ENCODE data around the gene PTPRN2.

Gene PTPRN2

DNA sequence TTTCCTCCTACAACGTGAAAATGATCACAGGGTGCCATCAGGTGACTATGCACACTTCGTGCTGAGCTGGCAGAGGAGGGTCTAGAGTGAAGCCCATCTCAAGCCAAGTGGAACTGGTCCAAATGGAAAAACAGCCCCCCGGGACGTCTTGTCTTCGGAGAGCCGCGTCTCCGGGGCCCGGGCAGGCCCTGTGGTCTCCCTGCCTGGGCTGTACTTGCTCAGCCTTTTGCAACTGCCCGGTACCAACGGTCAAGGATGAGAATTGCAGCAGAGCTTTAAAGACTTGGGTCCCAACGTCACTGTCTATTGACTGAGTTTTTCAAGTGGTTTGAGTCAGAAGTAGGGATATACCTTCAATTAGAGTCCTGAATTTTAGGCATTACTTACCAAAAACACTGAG is 315.5 kb downstream of the PTPRN2 start:
- DNase-seq, result no peak

DNA sequence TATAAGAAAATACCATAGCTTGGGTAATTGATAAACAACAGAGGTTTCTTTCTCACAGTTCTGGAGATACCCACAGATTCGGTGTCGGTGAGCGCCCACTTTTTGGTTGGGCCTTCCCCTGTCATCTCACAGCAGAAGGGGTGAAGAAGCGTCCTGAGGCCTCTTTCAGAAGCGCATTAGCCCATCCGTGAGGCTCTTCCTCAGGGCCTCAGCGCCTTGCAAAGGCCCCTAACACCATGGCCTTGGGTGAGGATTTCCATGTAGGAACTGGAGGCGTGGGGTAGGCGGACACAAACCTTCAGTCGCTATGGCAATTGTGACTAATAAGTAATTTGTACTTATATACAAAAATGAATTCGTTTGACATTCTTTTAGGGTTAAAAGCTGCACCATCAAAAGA is 316.0 kb downstream of the PTPRN2 start:
- DNase-seq, result no peak

DNA sequence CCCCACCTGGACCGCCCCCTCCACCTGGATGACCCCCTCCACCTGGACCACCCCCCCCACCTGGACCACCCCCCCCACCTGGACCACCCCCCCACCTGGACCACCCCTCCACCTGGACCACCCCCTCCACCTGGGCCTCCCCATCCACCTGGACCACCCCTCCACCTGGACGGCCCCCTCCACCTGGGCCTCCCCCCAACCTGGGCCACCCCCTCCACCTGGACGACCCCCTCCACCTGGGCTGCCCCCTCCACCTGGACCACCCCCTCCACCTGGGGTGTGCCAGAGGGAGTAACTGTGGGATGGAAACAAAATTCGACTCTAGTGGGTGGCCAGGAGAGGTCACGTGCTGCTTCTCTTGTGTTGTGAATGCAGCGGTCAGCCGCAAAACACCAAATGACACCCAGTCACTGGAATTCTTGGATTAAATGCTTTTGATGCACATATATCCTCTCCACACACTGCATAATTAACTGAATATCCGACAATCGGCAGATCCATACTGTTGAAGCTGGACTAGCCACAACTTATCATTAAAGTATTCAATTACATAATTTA is 316.7 kb downstream of the PTPRN2 start:
- no peak for DNase-seq

DNA sequence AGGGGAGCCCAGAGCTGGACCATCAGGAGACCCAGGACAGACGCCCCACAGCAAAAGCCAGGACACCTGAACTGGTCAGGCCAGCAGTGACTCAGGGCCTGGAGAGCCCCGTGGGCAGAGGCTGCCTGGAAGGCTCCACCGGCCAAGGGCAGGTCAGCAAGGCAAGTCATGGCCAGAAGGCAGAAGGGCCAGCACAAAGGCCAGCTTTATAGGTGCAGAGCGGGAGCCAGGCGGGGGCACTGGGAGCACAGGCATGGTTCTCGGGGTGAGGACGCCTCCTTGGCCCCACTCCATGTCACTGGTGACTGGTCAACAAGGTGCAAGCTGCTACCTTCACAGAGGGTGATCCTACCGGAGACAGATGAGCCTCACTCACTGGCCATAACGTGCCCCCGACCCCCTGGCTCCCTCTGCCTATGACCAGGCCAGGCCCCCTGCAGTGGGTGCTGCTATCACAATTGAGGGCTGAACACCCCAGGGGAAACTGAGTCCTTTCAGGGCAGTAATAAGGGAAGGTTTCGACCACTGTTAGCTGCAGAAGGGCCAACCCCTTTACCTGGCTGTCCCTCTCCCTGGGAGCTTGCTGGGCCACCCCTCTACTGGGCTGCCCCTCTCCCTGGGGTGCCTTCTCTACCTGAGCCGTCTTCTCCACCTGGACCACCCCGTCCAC is 317.4 kb downstream of the PTPRN2 start:
- DNase-seq, result no peak

DNA sequence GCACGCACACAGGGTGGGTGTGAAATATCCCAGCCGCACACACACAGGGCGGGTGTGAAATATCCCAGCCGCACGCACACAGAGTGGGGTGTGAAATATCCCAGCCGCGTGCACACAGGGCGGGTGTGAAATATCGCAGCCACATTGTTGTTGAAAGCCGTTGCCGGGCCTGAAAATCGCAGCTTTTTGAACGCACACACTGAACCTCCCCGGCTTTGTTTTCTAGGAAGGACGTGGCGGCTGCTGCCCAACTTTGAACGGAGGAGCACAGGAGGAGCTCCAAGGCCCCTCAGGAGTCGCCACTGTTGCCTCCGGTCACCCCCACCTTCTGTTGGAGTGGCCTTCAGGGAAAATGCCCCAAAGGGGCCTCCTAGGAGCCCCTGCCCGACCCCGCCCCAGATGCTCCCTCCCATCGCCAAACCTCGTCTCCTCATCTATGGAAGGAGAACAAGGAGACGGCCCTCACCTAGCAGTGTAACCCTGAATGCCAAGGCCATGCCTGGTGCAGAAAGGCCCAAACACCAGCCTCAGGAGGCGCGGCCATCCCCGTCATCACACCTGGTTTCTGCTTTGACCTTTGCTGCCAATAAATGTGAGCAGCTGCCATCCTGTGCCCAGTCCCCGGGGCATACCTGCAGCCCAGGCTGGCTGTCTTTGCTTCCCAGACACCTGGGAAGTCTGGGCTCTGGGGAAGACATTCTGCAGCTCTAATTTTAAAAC is 318.6 kb downstream of the PTPRN2 start:
- no peak for DNase-seq

DNA sequence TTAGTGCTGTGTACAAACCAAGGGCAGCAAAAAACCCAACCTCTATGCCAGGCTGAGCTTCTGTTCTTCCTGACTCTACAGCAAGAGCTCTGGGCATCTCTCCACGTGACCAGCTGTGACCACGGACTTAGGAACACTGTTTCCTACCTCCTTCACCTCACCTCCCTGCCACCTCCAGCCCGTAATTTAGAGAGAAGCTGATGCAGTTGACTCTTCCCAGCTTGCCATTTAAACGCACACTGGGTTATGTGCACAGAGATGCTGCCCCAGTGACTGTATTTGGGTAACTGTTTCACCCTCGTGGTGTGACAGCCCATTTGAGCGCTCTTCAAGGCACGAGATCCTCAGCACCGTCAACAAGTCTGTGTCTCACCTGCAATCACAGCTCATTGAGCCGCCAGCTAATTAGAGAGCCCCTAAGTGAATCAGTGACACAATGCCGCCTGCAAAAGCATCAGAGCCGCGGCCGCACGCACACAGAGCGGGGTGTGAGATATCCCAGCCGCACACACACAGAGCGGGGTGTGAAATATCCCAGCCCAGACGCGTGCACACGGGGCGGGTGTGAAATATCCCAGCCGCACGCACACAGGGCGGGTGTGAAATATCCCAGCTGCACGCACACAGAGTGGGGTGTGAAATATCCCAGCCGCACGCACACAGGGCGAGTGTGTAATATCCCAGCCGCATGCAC is 319.7 kb downstream of the PTPRN2 start:
- DNase-seq, result no peak

DNA sequence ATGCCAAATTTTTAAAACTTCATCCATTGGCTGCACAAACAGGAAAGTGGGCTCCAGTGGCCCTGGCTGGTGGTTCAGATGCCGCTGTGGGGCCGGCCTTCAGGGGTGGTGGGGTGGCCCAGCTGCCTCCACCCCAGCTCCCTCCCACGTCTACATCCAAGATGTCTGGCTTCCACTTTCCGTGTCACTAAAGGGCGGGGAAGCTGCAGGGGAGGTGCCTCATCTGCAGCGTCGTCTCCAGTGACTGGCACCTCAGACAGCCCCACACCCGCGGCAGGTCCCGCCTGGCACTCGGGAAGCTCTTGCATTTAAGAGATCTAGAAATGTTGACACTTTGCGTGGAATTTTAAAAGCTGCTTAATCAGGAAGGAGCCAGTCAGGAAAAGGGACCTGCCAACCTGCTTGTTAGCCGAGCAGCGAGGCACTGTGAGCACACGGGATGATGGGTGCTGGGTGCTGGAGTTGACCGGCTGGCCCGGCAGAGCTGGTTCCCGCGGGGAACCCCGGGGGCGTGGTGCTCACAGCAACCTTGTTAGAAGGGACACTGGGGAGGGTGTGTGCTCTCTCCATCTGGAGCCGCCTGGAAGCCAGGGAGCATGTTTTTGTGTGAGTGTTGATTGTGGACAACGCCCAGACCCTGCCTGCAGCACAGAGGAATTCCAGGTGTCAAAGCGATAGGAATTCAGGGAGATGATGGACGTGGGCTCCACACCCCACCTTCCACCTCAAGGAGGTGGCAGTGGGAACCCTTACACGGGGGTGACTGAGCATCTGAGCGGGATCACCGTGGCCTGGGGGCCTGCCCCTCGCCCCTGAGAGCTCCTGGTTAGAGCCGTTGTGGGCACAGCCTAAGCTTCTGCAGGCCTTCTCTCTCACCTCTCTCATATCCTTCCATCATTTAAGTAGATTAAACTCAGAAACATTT is 320.5 kb downstream of the PTPRN2 start:
- DNase-seq, result no peak

DNA sequence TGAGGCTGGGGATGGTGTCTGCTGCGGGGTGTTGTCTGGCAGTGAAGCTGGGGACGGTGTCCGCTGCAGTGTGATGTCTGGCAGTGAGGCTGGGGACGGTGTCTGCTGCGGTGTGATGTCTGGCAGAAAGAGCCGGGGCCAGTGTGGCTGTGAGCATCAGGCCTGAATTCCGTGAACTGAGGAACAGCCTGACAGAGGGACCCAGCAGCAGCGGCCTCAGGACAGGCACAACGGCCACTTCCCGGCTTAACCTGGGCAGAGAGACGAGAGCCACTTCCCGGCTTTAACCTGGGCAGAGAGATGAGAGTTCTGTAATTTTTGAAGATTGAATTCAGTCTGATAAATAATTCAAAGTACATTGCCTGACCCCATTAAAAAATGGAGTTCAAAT is 321.2 kb downstream of the PTPRN2 start:
- no peak for DNase-seq

DNA sequence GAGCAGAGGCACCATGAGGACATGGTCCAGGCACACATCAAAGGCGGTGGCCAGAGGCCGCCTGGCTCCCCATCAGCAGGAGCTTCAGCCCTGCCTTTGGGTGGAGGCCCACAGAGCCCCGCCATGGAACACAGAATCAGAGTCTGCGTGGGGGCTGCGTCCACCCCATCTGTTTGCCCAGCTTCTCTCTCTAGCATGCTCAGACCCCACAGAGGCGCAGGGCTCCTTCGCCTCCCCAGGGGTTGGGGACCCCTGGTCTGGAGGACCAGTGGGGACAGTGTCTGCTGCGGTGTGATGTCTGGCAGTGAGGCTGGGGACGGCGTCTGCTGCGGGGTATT is 321.9 kb downstream of the PTPRN2 start:
- DNase-seq, result no peak

DNA sequence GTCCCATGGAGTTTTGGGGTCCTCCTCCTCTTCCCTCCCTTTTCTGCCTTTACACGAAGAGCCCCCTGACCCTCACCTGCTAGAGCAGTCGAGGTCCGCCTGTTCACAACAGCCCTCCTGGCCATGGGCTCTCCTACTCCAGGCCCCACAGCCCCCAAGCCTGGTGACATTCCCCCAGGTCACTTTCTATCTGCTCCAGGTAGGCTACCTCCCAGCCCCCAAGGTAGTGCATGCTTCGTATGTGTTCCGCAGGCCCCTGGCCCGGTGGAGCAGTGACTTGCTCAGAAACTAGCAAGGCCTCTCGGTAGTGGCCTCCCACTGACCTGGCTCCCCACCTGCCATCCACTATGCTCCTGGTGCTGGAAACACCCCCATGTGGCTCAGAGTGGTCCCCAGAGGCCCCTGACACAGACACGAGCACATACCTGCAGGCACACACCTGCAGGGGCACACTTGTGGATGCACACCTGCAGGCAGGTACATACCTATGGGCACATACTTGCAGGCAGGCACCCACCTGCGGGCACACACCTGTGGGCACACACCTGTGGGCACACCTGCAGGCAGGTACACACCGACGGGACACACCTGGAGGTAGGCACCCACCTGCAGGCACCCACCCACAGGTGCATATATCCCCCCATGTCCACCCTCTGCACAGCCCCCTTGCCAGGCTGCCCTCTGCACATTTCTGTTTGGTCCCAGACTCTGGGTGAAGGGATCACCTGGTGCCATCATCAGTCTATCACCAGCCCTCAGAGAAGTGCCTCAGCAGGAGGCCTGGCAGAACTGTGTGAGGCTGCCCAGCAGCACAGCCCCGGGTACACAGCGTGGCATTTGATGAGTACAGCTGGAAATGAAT is 322.5 kb downstream of the PTPRN2 start:
- DNase-seq, result no peak

DNA sequence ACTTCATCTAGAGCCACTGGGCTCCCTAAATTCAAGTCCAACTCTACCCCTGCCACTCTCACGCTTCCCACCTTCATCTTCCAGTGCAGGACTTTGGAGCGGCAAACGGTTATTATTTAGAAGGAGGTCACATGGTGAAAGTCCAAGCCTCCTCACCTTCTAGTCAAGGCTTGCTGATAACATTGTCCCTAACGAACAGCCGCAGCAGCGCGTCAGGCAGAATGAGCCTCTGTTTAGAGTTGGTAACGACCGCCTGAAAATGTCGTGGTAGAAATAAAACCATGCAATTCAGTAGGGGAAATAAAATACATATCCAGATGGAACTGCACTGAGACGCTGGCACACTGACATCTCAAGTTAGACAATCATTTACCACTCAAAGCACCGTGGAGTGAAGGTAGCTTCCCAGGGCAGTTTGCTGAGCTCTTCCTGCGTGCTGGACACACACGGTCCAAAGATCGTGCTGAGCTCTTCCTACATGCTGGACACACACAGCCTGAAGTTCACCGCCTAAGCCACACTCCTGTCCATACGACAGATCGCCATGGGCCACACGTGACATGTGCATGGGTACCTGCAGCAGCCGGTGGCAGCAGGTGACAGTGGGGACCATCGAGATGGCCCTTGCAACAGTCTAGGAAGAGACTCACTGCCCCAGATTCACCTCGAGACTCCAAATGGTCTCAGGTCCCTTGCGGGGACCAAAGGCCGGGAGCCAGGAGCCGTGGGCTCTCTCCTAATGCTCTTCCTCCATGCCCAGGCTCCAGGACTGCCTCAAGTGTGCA is 323.5 kb downstream of the PTPRN2 start:
- no peak for DNase-seq

DNA sequence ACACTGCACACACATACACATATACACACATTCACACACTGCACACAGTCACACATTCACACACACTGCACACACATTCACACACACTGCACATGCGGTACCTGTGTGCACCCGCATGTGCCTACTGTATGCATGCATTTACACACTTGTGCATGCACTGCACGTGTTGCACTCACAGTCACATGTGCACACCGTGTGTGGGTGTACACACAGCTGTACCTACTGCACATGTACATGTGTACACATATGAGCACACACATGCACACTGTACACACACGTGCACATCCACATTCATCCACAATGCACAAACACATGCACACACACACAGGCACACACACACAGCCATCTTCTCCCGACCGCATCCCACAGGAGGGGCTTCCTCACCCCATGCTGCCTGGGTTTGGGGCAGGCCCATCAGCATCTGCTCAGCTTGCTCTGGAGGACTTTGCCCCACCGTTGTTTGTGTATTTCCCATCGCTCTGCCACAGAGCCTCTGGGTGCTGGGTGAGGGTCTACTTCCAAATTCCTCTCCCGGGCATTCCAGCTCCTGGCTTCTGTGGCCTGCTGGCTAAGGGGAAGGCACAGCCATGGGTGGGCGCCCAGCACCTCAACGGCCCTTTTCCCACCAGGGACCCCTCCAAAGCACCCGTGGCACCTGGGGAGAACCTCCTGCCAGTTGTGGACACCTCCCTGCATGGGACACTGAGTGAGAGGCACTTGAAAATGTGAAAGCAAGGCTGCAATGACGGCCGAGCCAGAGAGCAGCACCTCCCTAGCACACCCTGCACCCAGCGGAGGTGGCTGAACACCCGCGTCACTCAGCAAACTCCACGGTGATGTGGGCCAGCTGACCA is 324.3 kb downstream of the PTPRN2 start:
- DNase-seq, result no peak

DNA sequence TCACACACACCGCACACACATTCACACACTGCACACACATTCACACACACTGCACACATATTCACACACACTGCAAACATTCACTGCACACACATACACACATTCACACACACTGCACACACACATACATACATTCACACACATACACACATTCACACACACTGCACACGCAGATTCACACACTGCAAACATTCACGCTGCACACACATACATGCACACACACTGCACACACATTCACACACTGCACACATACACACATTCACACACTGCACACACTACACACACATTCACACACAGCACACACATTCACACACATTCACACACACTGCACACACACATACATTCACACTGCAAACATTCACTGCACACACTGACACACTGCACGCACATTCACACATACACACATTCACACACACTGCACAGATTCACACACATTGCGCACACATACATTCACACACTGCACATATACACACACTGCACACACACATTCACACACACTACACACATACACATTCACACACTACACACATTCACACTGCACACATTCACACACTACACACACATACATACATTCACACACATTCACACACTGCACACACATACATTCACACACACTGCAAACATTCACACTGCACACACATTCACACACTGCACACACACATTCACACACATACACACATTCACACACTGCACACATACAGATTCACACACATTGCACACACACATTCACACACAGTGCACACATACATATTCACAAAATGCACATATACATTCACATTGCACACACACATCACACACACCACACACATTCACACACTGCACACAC is 325.1 kb downstream of the PTPRN2 start:
- no peak for DNase-seq

DNA sequence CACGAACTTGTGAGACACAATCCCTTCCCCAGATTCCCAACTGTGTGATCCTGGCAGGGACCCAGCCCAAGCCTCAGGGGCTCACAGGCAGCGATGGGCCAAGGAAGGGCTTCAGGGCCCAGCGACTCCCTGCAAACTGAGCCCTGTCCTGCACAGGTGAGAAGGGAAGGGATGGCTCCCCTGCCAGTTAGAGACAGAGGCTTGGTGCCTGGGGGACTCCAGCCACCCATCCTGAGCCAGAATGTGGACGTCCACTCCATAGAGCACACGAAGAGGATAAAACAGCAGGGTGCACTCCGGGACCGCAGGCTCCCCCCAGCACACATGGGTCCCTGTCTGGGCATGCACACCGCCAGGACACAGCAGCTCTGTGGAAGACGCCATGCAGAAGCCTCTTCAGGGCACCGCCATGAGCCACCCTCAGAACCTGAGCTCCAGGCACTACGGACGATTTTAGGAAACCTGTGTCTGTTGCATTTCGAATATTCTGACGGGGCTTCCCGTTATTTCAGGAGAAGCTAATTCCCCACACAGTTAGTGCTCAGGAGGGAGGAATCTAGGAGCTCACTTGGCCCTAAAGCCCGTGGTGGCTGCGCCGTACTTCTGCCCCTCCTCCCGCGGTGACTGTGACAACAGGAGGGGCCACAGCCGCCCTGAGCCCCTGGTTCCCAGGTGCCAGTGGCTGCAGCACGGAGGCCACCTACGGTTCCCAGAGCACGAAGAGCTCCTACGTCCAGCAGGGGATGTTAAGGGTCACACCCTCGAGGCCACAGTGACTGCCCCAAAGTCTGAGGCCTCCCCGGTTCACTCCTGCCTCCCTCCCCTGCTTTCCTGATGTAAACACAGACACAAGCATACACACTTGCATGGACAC is 326.0 kb downstream of the PTPRN2 start:
- no peak for DNase-seq

DNA sequence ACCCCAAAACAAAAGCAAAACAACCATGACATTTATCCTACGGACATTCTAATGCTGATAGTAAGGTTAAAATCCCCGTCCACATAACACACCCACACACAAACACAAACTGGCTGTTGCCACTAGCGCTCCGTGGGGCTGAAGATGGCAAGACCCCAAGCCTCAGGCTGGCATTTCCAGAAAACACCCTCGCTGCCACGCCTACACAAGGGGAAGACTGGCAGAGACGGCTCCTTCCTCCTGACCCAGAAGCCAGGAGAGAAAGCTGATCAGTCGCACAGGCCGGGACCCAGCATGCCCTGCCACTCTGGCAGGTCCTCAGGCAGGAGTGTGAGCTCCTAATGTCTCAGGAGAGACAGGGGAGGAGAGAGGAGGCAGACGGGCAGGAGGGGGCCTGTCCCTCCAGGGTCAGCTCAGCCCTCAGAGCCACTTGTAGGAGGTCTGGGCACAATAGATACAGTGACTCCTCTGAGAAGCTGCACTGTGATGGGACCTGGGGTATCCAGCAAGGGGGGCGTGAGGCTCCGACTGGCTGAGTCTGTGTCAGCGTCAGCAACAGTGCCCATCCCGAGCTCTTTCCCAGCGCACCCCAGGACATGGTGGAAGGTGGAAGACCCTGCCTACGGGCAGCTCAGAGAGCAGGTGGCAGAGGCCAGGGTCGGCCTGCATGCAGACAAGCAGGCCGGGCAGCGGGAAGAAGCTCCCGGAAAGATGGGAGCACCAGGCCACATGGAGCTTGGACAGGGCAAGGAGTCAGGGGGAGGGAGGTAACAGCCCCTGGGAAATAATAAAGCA is 326.9 kb downstream of the PTPRN2 start:
- no peak for DNase-seq

DNA sequence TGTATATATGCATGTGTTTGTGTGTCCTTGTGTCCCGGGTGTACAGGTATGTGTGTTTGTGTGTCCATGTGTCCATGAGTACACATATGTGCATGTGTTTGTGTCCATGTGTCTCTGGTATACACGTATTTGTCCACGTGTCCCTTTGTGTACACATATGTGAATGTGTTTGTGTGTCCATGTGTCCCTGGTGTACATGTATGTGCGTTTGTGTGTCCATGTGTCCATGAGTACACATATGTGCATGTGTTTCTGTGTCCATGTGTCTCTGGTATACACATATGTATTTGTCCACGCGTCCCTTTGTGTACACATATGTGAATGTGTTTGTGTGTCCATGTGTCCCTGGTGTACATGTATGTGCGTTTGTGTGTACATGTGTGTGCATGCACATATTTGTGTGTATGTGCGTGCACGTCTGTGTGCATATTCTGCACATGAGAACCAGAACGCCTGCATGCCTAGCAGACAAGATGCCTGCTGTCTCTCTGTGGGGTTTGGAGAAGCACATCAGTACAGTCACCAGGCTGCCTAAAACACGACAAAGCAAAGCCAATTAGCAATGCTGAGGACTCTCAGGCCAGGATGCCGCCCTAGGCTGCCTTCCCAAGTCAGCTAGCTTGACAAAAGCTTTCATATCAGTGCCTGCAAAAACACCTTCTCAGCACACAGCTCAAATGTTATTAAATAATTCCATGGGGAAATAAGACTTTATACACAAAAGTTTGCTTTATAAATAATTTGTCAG is 327.8 kb downstream of the PTPRN2 start:
- DNase-seq, result no peak

DNA sequence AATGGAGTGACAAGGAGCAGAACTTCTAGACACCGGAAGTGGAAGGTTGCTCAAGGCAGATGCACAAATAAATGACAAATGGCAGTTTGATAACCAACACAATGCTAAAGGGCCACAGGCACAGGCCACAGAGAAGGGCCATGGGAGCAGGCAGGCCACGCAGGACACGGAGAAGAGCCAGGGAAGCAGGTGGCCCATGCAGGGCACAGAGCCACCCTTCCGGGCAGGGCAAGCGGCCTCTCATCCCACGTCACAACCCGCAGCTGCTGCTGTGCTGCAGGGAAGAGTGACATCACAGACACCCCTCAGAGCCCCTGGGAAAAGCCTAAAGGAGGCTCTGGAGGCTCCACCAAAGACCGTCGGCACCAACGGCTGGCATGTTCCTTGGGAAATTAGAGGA is 328.5 kb downstream of the PTPRN2 start:
- DNase-seq, result no peak

Data from NCI-H146 (cell line).